Activated CD4-positive, alpha-beta T cell treated with anti-CD3 and anti-CD28 coated beads, Interleukin-2, amount 50 U/mL, for 16 hours (primary cell): ENCODE data around the gene SSC5D.
A peak's percentile ranks its signal among the peaks of the same experiment; 100 is the strongest.
"Not testable (repeated sequence)": the region's sequence is repeated elsewhere in the genome, so short reads cannot be mapped to it uniquely, and the experiment has no call there.

Experiments used
- DNase-seq: peaks from one replicate; pipeline ENCODE4 v3.0.0-alpha.2; 2020

SSC5D gene

DNA sequence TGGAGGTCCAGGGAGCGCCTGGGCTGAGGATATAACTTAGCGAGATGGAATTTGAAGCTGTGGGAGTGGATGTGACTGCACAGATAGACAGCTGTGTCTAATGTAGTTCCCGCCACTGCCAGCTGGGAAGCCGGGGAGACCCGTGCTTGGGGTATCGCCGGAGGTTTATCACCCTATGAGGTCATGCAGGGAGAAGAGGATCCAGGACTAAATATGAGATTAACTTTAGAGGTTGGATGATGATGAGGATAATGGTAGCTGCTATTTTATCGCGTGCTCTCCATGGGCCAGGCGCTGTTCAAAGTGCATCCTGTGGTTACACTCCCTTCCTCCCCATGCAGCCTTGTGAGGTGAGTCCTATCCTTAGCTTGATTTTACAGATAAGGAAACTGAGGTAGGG lies 19.9 kb downstream of the SSC5D start:
- DNase-seq = no peak

GRCh38 chr19:55516878-55517620 lies 28.8 kb downstream of the SSC5D start:
- DNase-seq = peak; percentile 94

GRCh38 chr19:55519451-55520311 lies 31.4 kb downstream of the SSC5D start:
- peak; percentile 9 for DNase-seq

- no peak for DNase-seq
Measured at GRCh38 chr19:55520691-55521292, 32.6 kb downstream of the SSC5D start.

- no peak for DNase-seq
Measured at GRCh38 chr19:55525289-55526101, 37.3 kb downstream of the SSC5D start.

- no peak for DNase-seq
Measured at GRCh38 chr19:55526216-55527196, 38.3 kb downstream of the SSC5D start.

GRCh38 chr19:55527197-55528029 lies 39.2 kb downstream of the SSC5D start:
- DNase-seq = no peak

GRCh38 chr19:55528030-55528803 lies 40.0 kb downstream of the SSC5D start:
- no peak for DNase-seq

GRCh38 chr19:55529636-55530234 lies 41.5 kb downstream of the SSC5D start:
- no peak for DNase-seq

DNA sequence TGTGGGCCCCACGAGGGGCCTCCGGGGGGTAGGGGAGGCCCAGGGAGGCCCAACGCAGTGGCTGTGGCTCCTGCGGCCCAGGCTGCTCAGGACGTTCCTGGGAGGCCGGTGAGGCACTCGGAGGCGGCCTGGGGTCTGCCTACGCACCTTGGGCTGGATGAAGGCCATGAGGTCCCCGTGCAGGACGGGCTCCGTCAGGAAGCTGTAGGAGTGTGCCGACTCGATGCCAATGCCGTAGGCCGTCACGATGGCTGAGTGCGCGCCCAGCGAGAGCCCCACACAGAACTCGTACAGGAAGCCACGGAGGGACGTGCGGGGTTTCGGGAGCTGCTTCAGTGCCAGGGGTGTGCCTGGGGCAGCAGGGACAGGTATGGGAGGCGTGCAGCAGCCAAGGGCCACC lies 42.8 kb downstream of the SSC5D start:
- DNase-seq = no peak

- not testable (repeated sequence) for DNase-seq
Measured at GRCh38 chr19:55534280-55534679, 46.0 kb downstream of the SSC5D start.

DNA sequence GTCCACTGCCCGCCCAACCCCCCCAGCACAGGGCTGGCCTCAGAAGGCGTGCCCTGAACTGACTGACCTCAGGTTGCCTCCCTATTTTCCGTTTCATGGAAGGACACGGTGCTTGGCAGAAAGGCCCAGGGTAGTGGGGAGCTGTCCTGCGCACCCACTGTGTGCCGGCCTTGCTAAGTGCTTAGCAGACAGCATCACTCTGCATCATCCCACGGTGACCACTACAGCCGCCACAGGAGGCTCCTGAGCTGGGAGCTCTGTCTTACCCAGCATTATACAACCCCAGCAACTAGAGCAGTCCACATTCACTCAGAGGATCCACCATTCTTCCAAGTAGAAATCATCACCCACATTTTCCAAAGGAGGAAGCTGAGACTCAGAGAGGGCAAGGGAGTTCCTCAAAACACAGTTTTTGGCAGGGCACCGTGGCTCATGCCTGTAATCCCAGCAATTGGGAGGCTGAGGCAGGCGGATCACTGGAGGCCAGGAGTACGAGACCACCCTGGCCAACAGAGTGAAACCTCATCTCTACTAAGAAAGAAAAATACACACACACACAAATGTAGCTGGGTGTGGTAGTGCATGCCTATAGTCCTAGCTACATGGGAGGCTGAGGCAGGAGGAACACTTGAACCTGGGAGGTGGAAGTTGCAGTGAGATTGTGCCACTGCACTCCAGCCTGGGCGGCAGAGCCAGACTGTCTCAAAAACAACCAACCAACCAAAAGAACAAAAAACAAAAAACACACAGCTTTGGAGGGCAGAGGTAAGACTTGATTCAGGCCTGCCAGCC lies 47.1 kb downstream of the SSC5D start:
- DNase-seq = no peak

- no peak for DNase-seq
Measured at GRCh38 chr19:55535965-55536350, 47.7 kb downstream of the SSC5D start.

- no peak for DNase-seq
Measured at GRCh38 chr19:55536366-55536765, 48.1 kb downstream of the SSC5D start.

DNA sequence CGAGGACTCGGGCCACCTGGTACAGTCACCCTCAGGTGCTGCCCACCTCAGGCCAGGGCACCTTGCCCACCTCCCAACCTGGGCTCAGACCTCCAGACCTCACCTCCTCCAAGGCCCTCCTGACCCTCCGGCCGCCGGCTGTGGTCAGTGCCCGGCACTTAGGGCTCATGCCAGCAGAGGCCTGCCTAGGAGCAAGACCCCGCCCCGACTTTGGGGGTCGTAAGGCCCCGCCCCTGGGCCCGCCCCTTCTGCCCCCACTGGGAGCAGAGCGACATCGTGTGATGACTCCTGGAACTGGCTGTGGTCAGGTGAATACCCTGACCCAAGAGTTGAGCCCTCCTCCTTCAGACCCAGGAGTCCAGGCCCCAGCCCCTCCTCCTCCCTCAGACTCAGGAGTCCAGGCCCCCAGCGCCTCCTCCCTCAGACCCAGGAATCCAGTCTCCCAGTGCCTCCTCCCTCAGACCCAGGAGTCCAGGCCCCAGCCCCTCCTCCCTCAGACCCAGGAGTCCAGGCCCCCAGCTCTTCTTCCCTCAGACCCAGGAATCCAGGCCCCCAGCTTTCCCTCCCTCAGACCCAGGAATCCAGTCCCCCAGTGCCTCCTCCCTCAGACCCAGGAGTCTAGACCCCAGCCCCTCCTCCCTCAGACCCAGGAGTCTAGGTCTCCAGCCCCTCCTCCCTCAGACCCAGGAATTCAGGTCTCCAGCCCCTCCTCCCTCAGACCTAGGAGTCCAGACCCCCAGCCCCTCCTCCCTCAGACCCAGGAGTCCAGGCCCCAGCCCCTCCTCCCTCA lies 48.9 kb downstream of the SSC5D start, which contains the start of gene SBK2:
SBK2 (minus strand) TSS at position 183 of the 790 bp plus-strand sequence. CDS start 839 bp downstream, outside the sequence.
- no peak for DNase-seq

DNA sequence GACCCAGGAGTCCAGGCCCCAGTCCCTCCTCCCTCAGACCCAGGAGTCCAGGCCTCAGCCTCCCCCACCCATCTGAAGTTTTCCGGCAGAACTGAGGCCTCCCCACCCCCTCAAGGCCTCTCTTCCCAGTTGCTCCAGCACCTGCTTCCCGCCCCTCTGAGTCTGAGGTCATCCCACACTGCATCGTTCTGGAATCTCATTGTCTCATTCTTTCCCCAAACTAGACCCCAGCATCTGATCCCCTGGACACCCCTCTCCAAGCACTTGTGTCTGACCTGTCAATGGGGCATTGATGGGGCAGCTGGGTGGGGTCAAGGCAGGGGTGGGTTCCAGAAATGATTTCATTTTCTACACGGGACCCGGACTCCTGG lies 49.5 kb downstream of the SSC5D start:
- DNase-seq = no peak

GRCh38 chr19:55538132-55538531 lies 49.9 kb downstream of the SSC5D start:
- no peak for DNase-seq
